GM12878 (cell line): ENCODE results near the gene COL21A1. TPM values are rescaled to one million over a fixed set of nuclear protein-coding genes. Genes with fewer than 3 reads are reported as not detected.

ENCODE experiments used
- ATAC-seq: fragments of 200-7000 bp; cut with Tn5 transposase; 3 replicates; pipeline ENCODE4 v1.9.1; 2020; ENCODE audit warnings: mild to moderate bottlenecking, moderate library complexity
- BruUV-seq: library from RNA; stranded (reverse); fragments of 400-500 nt; replicated peaks from 2 replicates; lab custom pipeline; 2021; lab: Mats Ljungman, UMichigan
- CTCF ChIA-PET: fragments of 300-600 bp; sonication (Branson Sonifier 250); formaldehyde crosslinking; extraction: SDS; loops from one replicate; lab custom pipeline; 2021; ENCODE audit warnings: inconsistent platforms; lab: Yijun Ruan, JAX
- POLR2A ChIA-PET: fragments of 350-600 bp; formaldehyde crosslinking; extraction: SDS; loops from one replicate; lab custom pipeline; 2021; ENCODE audit warnings: inconsistent platforms; lab: Charles Lee
- RAD21 ChIA-PET: fragments of 300-600 bp; sonication (Branson Sonifier 250); formaldehyde crosslinking; loops from one replicate; lab custom pipeline; 2023; ENCODE audit warnings: antibody characterized with exemption; ENCODE audit not compliant: unreplicated experiment; lab: Charles Lee
- SMC1A ChIA-PET: fragments of 300-600 bp; sonication (Branson Sonifier 250); formaldehyde crosslinking; loops from one replicate; lab custom pipeline; 2023; ENCODE audit not compliant: unreplicated experiment, uncharacterized antibody; lab: Charles Lee
- DNase-seq: peaks from one replicate; pipeline ENCODE4 v3.0.0-alpha.2; 2011; ENCODE audit warnings: low read depth, low spot score
- FAIRE-seq: peaks from 3 replicates; lab custom pipeline; 2011; peaks lifted over from hg19 to GRCh38; lab: Jason Lieb, UNC
- H2AFZ ChIP-seq: 2 replicates; pipeline ENCODE4 v1.6.0; 2011; ENCODE audit warnings: low read depth, low read length, control low read depth; ENCODE audit not compliant: control insufficient read depth
- H3K27ac ChIP-seq: 2 replicates; pipeline ENCODE4 v1.5.1; 2011; ENCODE audit warnings: control low read depth; ENCODE audit not compliant: control insufficient read depth, insufficient read depth
- H3K27me3 ChIP-seq, 2 experiments: replicated peaks in 1 of 2; 2 replicates each; pipeline versions ENCODE4 v1.6.0 to v1.6.1; 2011; ENCODE audit warnings: low read length in 1 of 2; ENCODE audit not compliant: control insufficient read depth in 2 of 2, insufficient read depth in 2 of 2
- H3K36me3 ChIP-seq, 2 experiments: 2 replicates each; pipeline ENCODE4 v1.5.1; 2011; ENCODE audit warnings: low read length in 1 of 2; ENCODE audit not compliant: control insufficient read depth in 2 of 2, insufficient read depth in 2 of 2
- H3K4me1 ChIP-seq: 2 replicates; pipeline ENCODE4 v1.6.1; 2011; ENCODE audit warnings: mild to moderate bottlenecking, low read length, moderate library complexity, mixed read lengths; ENCODE audit not compliant: control insufficient read depth, insufficient read depth
- H3K4me2 ChIP-seq: 2 replicates; pipeline ENCODE4 v1.6.0; 2011; ENCODE audit warnings: control low read depth; ENCODE audit not compliant: control insufficient read depth, insufficient read depth
- H3K4me3 ChIP-seq: fragments of 200-600 bp; sonication (generic); 2 replicates; pipeline ENCODE4 v1.5.1; 2016
- H3K79me2 ChIP-seq: 2 replicates; pipeline ENCODE4 v1.6.0; 2011; ENCODE audit warnings: low read length; ENCODE audit not compliant: control insufficient read depth, insufficient read depth
- H3K9ac ChIP-seq: 2 replicates; pipeline ENCODE4 v1.8.0; 2011; ENCODE audit warnings: low read length, control low read depth, mixed read lengths; ENCODE audit not compliant: control insufficient read depth, insufficient read depth
- H3K9me3 ChIP-seq: replicated peaks from 3 replicates; pipeline ENCODE4 v1.5.1; 2011; ENCODE audit warnings: mild to moderate bottlenecking, low read length; ENCODE audit not compliant: control insufficient read depth, insufficient read depth
- H4K20me1 ChIP-seq: 2 replicates; pipeline ENCODE4 v1.6.0; 2011; ENCODE audit not compliant: control insufficient read depth, insufficient read depth
- CBFB ChIP-seq: IDR thresholded peaks from 2 replicates; pipeline ENCODE4 v1.6.1; 2016; ENCODE audit warnings: antibody characterized with exemption, low read depth
- HDAC2 ChIP-seq: fragments of 200-600 bp; sonication (generic); IDR thresholded peaks from 2 replicates; pipeline ENCODE4 v1.6.1; 2017
- IRF4 ChIP-seq: IDR thresholded peaks from 2 replicates; pipeline ENCODE4 v1.6.1; 2011; ENCODE audit warnings: low read depth, low read length
- JUND ChIP-seq: IDR thresholded peaks from 2 replicates; pipeline ENCODE4 v1.6.1; 2012; ENCODE audit warnings: low read depth, mild to moderate bottlenecking, low read length, improper control_type of control experiment, moderate library complexity
- MEF2A ChIP-seq: IDR thresholded peaks from 2 replicates; pipeline ENCODE4 v1.6.1; 2011; ENCODE audit warnings: low read depth, mild to moderate bottlenecking, low read length, moderate library complexity; ENCODE audit not compliant: insufficient read depth
- MEF2B ChIP-seq: fragments of 450-650 bp; IDR thresholded peaks from 2 replicates; pipeline ENCODE4 v1.6.1; 2018; ENCODE audit warnings: mild to moderate bottlenecking, moderate library complexity; ENCODE audit not compliant: partially characterized antibody, poor library complexity, severe bottlenecking
- MTA3 ChIP-seq: IDR thresholded peaks from 2 replicates; pipeline ENCODE4 v1.6.1; 2012; ENCODE audit warnings: low read length, inconsistent platforms, borderline replicate concordance
- NBN ChIP-seq: fragments of 450-650 bp; IDR thresholded peaks from 2 replicates; pipeline ENCODE4 v1.6.1; 2016
- RB1 ChIP-seq: fragments of 450-650 bp; formaldehyde crosslinking; IDR thresholded peaks from 2 replicates; pipeline ENCODE4 v1.6.1; 2017; ENCODE audit warnings: mild to moderate bottlenecking, borderline replicate concordance
- TARDBP ChIP-seq: IDR thresholded peaks from 2 replicates; pipeline ENCODE4 v1.6.1; 2016; ENCODE audit warnings: borderline replicate concordance
- ZSCAN29 ChIP-seq: fragments of 450-650 bp; IDR thresholded peaks from 2 replicates; pipeline ENCODE4 v1.6.1; 2017; ENCODE audit warnings: mild to moderate bottlenecking, moderate library complexity
- WGBS: methylation state at CpG from one replicate; pipeline ENCODE4 v1.1.6; 2016; ENCODE audit warnings: low lambda C conversion rate; ENCODE audit not compliant: insufficient replicate concordance, insufficient coverage; ENCODE audit errors: missing lambda C conversion rate; 5-methylcytosine and 5-hydroxymethylcytosine counted together
- in situ Hi-C: fragments of 300-500 bp; cut with MboI; formaldehyde crosslinking; loops from 9 replicates; pipeline ENCODE4 v1.14.3; 2018; ENCODE audit warnings: mixed read lengths
- intact Hi-C: fragments of 100-400 bp; cut with micrococcal nuclease; formaldehyde crosslinking; loops from one replicate; pipeline ENCODE4 v1.14.2; 2022; ENCODE audit not compliant: unreplicated experiment
- polyA plus RNA-seq, 11 experiments: library from polyadenylated mRNA; depleted of rRNA in 4 of 11; unstranded in 6 of 11; stranded (reverse) in 5 of 11; fragments of >200 nt; fragmentation: Nextera tagmentation in 4 of 11; fragmentation: Illumina TruSeq in 1 of 11; extraction: Ambion mirVana in 4 of 11; extraction: Trizol in 1 of 11; gene quantifications; 1 replicate in 1 of 11; 2 replicates in 10 of 11; pipeline versions ENCODE4 v1.2.1 to v1.2.3, GENCODE V29; 2011 to 2016; ENCODE audit warnings: inconsistent platforms in 2 of 11, missing spikeins in 2 of 11, low read depth in 1 of 11
- total RNA-seq, 4 experiments: library from RNA; depleted of rRNA in 3 of 4; stranded (reverse); fragments of >200 nt in 3 of 4; fragmentation: Illumina TruSeq in 1 of 4; extraction: Trizol in 1 of 4; gene quantifications; 2 replicates each; pipeline versions ENCODE4 v1.2.1 to v1.2.3, GENCODE V29; 2013 to 2021
- TF ChIP-seq, protein P1 (sequence below): fragments of 450-650 bp; IDR thresholded peaks from 2 replicates; pipeline ENCODE4 v1.6.1; 2017; ENCODE audit warnings: mild to moderate bottlenecking, moderate library complexity
- TF ChIP-seq, protein P2 (sequence below): IDR thresholded peaks from 2 replicates; pipeline ENCODE4 v1.6.1; 2011; ENCODE audit warnings: borderline replicate concordance, low read depth, mild to moderate bottlenecking, moderate library complexity, low read length; ENCODE audit not compliant: insufficient read depth, poor library complexity, severe bottlenecking
- TF ChIP-seq, protein P3 (sequence below): fragments of 450-650 bp; IDR thresholded peaks from 2 replicates; pipeline ENCODE4 v1.6.1; 2016; ENCODE audit warnings: mild to moderate bottlenecking

Gene COL21A1
- total and polyA plus RNA-seq, 10 of the 15 experiments (the other 5 are each of a cell fraction or from before 2014, with no cell fraction given): 0.10 TPM; not detected in 9

DNA sequence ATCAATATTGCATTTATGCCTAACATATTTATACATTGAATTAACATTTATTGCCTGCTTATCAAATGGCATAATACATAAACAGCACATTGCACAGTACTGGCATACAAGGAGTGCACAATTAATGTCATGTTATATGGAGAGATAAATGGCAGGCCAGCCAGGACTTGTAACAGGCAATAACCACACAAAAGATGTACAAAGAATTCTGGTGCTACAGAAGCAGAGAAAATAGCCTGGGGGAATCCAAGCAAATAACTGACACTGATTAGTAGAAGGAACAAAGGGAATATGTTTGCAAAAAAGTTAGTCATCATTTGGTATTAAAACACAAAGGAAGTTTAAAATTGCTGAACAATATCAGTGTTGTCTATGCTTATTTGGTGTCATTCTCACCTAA, 27.3 kb downstream of the COL21A1 start (continued):
- TF ChIP-seq, protein P1, sequence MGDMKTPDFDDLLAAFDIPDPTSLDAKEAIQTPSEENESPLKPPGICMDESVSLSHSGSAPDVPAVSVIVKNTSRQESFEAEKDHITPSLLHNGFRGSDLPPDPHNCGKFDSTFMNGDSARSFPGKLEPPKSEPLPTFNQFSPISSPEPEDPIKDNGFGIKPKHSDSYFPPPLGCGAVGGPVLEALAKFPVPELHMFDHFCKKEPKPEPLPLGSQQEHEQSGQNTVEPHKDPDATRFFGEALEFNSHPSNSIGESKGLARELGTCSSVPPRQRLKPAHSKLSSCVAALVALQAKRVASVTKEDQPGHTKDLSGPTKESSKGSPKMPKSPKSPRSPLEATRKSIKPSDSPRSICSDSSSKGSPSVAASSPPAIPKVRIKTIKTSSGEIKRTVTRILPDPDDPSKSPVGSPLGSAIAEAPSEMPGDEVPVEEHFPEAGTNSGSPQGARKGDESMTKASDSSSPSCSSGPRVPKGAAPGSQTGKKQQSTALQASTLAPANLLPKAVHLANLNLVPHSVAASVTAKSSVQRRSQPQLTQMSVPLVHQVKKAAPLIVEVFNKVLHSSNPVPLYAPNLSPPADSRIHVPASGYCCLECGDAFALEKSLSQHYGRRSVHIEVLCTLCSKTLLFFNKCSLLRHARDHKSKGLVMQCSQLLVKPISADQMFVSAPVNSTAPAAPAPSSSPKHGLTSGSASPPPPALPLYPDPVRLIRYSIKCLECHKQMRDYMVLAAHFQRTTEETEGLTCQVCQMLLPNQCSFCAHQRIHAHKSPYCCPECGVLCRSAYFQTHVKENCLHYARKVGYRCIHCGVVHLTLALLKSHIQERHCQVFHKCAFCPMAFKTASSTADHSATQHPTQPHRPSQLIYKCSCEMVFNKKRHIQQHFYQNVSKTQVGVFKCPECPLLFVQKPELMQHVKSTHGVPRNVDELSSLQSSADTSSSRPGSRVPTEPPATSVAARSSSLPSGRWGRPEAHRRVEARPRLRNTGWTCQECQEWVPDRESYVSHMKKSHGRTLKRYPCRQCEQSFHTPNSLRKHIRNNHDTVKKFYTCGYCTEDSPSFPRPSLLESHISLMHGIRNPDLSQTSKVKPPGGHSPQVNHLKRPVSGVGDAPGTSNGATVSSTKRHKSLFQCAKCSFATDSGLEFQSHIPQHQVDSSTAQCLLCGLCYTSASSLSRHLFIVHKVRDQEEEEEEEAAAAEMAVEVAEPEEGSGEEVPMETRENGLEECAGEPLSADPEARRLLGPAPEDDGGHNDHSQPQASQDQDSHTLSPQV: no peak
- TF ChIP-seq RB1 (no peak), JUND (no peak), HDAC2 (no peak), MEF2A (no peak), CBFB (no peak), TARDBP (no peak)
- TF ChIP-seq, protein P2, sequence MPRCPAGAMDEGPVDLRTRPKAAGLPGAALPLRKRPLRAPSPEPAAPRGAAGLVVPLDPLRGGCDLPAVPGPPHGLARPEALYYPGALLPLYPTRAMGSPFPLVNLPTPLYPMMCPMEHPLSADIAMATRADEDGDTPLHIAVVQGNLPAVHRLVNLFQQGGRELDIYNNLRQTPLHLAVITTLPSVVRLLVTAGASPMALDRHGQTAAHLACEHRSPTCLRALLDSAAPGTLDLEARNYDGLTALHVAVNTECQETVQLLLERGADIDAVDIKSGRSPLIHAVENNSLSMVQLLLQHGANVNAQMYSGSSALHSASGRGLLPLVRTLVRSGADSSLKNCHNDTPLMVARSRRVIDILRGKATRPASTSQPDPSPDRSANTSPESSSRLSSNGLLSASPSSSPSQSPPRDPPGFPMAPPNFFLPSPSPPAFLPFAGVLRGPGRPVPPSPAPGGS: no peak

DNA sequence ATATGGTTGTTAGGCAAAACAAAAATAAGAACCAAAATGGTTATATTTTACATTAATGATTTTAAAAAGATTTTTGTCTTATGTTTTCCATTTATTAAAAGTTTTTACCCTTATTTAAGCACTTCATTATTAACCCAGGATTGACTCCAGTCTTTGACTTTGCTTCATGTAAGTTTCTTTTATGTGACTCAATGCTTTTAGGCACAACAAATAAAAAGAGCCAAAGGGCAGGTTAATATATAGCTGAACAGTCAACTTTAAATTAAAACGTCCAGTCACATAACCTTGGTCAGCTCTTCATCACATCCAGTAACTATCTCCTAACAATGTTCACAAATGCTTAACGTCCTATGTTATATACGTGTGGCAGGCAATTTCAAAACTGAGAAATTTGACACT, 32.7 kb downstream of the COL21A1 start:
- no peak for TF ChIP-seq MTA3
- TF ChIP-seq NBN: no peak
- TF ChIP-seq IRF4: no peak
- TF ChIP-seq MEF2B: no peak
- no peak for TF ChIP-seq ZSCAN29
- TF ChIP-seq, protein P3, sequence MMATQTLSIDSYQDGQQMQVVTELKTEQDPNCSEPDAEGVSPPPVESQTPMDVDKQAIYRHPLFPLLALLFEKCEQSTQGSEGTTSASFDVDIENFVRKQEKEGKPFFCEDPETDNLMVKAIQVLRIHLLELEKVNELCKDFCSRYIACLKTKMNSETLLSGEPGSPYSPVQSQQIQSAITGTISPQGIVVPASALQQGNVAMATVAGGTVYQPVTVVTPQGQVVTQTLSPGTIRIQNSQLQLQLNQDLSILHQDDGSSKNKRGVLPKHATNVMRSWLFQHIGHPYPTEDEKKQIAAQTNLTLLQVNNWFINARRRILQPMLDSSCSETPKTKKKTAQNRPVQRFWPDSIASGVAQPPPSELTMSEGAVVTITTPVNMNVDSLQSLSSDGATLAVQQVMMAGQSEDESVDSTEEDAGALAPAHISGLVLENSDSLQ: no peak

More for the DNA sequence above, 32.7 kb downstream of the COL21A1 start:
- ATAC-seq (no peak), DNase-seq (no peak), FAIRE-seq (no peak)
- no peak overlapping the region for H3K4me3 ChIP-seq
- intact Hi-C loops: loop anchor here (5.0 kb wide), 1 partner anchor 43 kb away; no protein-coding TSS in a partner anchor
- H3K4me2 ChIP-seq: no peak overlapping the region
- CTCF ChIA-PET: interaction anchor here (0.5 kb wide), 1 partner anchor 112 kb away, joined by 3 read pairs; no protein-coding TSS in a partner anchor
- WGBS: 33% methylated on average over 3 of the region's 3 CpGs
- BruUV-seq: no TSS peak
- H3K9me3 ChIP-seq: no peaks in the 10 kb centered on the region
- no peaks in the 10 kb centered on the region for H3K36me3 ChIP-seq
- H2AFZ ChIP-seq: no peak overlapping the region
- no peak overlapping the region for H3K9ac ChIP-seq
- H3K79me2 ChIP-seq: no peaks in the 10 kb centered on the region
- no peaks in the 10 kb centered on the region for H3K27me3 ChIP-seq
- POLR2A ChIA-PET: no interaction called here
- H3K4me1 ChIP-seq: no peaks in the 10 kb centered on the region
- RAD21 ChIA-PET: no interaction called here
- no peak overlapping the region for H3K27ac ChIP-seq
- H4K20me1 ChIP-seq: no peaks in the 10 kb centered on the region
- SMC1A ChIA-PET: no interaction called here
- in situ Hi-C loops: no loop called here
